Liver (tissue), 9 donors: ENCODE results near the gene SUN3. TPM values are rescaled to one million over a fixed set of nuclear protein-coding genes. Genes with fewer than 3 reads are reported as not detected.

ENCODE experiments used
- DNase-seq: peaks from one replicate; pipeline ENCODE4 v3.0.0-alpha.2; 2017; ENCODE audit warnings: low spot score
- H3K27ac ChIP-seq, 2 donors: one replicate each; pipeline ENCODE4 v1.7.0; 2013; ENCODE audit warnings: inconsistent platforms in 2 of 2, low read length in 2 of 2, control low read depth in 1 of 2, low read depth in 1 of 2, mild to moderate bottlenecking in 1 of 2
- H3K27me3 ChIP-seq, 4 donors: one replicate each; pipeline versions ENCODE4 v1.6.1 to v1.7.0; 2013; ENCODE audit warnings: low read length in 3 of 4, inconsistent platforms in 1 of 4, mild to moderate bottlenecking in 1 of 4, moderate library complexity in 1 of 4; ENCODE audit not compliant: control insufficient read depth in 4 of 4, insufficient read depth in 4 of 4
- H3K36me3 ChIP-seq, 4 donors: one replicate each; pipeline versions ENCODE4 v1.6.1 to v1.7.0; 2013; ENCODE audit warnings: low read length in 3 of 4, mild to moderate bottlenecking in 3 of 4, low read depth in 1 of 4, moderate library complexity in 1 of 4; ENCODE audit not compliant: control insufficient read depth in 4 of 4, insufficient read depth in 3 of 4
- H3K4me1 ChIP-seq, 4 donors: one replicate each; pipeline versions ENCODE4 v1.6.1 to v1.7.0; 2013; ENCODE audit warnings: low read length in 3 of 4, mild to moderate bottlenecking in 3 of 4, moderate library complexity in 1 of 4; ENCODE audit not compliant: control insufficient read depth in 4 of 4, insufficient read depth in 4 of 4
- H3K4me3 ChIP-seq, 3 donors: one replicate each; pipeline versions ENCODE4 v1.6.1 to v1.7.0; 2013; ENCODE audit warnings: low read length in 3 of 3, control low read depth in 1 of 3, low read depth in 1 of 3, mild to moderate bottlenecking in 1 of 3
- H3K9ac ChIP-seq, 2 donors: one replicate each; pipeline ENCODE4 v1.7.0; 2013; ENCODE audit warnings: low read length in 2 of 2, mild to moderate bottlenecking in 2 of 2, moderate library complexity in 2 of 2, control low read depth in 1 of 2, low read depth in 1 of 2
- H3K9me3 ChIP-seq, 4 donors: one replicate each; pipeline versions ENCODE4 v1.6.1 to v1.7.0; 2013; ENCODE audit warnings: low read length in 3 of 4; ENCODE audit not compliant: control insufficient read depth in 4 of 4
- EGR1 ChIP-seq, 2 donors: IDR thresholded peaks; 2 replicates each; pipeline ENCODE4 v1.6.1; 2016 to 2018; ENCODE audit warnings: antibody characterized with exemption in 2 of 2, low read depth in 2 of 2
- FOXA1 ChIP-seq: IDR thresholded peaks from 2 replicates; pipeline ENCODE4 v1.6.1; 2016; ENCODE audit warnings: antibody characterized with exemption
- FOXA2 ChIP-seq: IDR thresholded peaks from 2 replicates; pipeline ENCODE4 v1.6.1; 2016; ENCODE audit warnings: antibody characterized with exemption
- GABPA ChIP-seq, 2 donors: IDR thresholded peaks in 1 of 2; conservative IDR thresholded peaks in 1 of 2; 2 replicates each; pipeline ENCODE4 v1.6.1; 2016; ENCODE audit warnings: antibody characterized with exemption in 2 of 2, mild to moderate bottlenecking in 1 of 2, moderate library complexity in 1 of 2
- HNF4A ChIP-seq, 2 donors: conservative IDR thresholded peaks; 2 replicates each; pipeline ENCODE4 v1.6.1; 2016; ENCODE audit warnings: antibody characterized with exemption in 2 of 2, mild to moderate bottlenecking in 2 of 2
- HNF4G ChIP-seq: IDR thresholded peaks from 2 replicates; pipeline ENCODE4 v1.6.1; 2016; ENCODE audit warnings: antibody characterized with exemption
- JUND ChIP-seq, 2 donors: IDR thresholded peaks; 2 replicates each; pipeline ENCODE4 v1.6.1; 2016; ENCODE audit warnings: antibody characterized with exemption in 2 of 2
- RAD21 ChIP-seq, 2 donors: IDR thresholded peaks; 2 replicates each; pipeline ENCODE4 v1.6.1; 2016; ENCODE audit warnings: antibody characterized with exemption in 2 of 2, mild to moderate bottlenecking in 2 of 2
- RXRA ChIP-seq, 2 donors: IDR thresholded peaks; 2 replicates each; pipeline ENCODE4 v1.6.1; 2017 to 2018; ENCODE audit warnings: antibody characterized with exemption in 2 of 2, mild to moderate bottlenecking in 1 of 2
- SP1 ChIP-seq: IDR thresholded peaks from 2 replicates; pipeline ENCODE4 v1.6.1; 2018; ENCODE audit warnings: antibody characterized with exemption, mild to moderate bottlenecking
- TAF1 ChIP-seq: conservative IDR thresholded peaks from 2 replicates; pipeline ENCODE4 v1.6.1; 2016; ENCODE audit warnings: antibody characterized with exemption, mild to moderate bottlenecking
- YY1 ChIP-seq: IDR thresholded peaks from 2 replicates; pipeline ENCODE4 v1.6.1; 2016; ENCODE audit warnings: antibody characterized with exemption, mild to moderate bottlenecking
- WGBS: extraction: QIAGEN DNeasy Blood & Tissue Kit; methylation state at CpG from one replicate; pipeline ENCODE4 v1.1.7; 2013; 5-methylcytosine and 5-hydroxymethylcytosine counted together
- polyA plus RNA-seq, 2 donors: library from polyadenylated mRNA; stranded (reverse) in 1 of 2; unstranded in 1 of 2; fragments of 200-250 nt in 1 of 2; fragments of >200 nt in 1 of 2; fragmentation: Nextera tagmentation in 1 of 2; extraction: Ambion mirVana in 1 of 2; gene quantifications; one replicate each; pipeline versions ENCODE4 v1.2.1 to v1.2.3, GENCODE V29; 2013 to 2015
- total RNA-seq, 2 donors: library from RNA; depleted of rRNA; stranded (reverse); fragments of >200 nt; gene quantifications; one replicate each; pipeline ENCODE4 v1.2.3, GENCODE V29; 2014
- TF ChIP-seq, protein P1 (sequence below): IDR thresholded peaks from 2 replicates; pipeline ENCODE4 v1.6.1; 2016; ENCODE audit warnings: antibody characterized with exemption
- TF ChIP-seq, protein P2 (sequence below): fragments of 150-350 bp; IDR thresholded peaks from 2 replicates; pipeline ENCODE4 v1.5.1; 2017; ENCODE audit warnings: improper control_type of control experiment, low read depth, low read length; ENCODE audit not compliant: missing input control
- TF ChIP-seq, protein P3 (sequence below): IDR thresholded peaks from 2 replicates; pipeline ENCODE4 v1.6.1; 2016; ENCODE audit warnings: antibody characterized with exemption
- TF ChIP-seq, protein P4 (sequence below): IDR thresholded peaks from 2 replicates; pipeline ENCODE4 v1.6.1; 2016; ENCODE audit warnings: antibody characterized with exemption, mild to moderate bottlenecking
- TF ChIP-seq, protein P5 (sequence below): IDR thresholded peaks from 2 replicates; pipeline ENCODE4 v1.6.1; 2016; ENCODE audit warnings: antibody characterized with exemption
- donor health status: healthy.
- donor health status: healthy.
- donor health status: healthy.
- donor health status: healthy.
- donor health status: healthy.

SUN3 gene, protein sequence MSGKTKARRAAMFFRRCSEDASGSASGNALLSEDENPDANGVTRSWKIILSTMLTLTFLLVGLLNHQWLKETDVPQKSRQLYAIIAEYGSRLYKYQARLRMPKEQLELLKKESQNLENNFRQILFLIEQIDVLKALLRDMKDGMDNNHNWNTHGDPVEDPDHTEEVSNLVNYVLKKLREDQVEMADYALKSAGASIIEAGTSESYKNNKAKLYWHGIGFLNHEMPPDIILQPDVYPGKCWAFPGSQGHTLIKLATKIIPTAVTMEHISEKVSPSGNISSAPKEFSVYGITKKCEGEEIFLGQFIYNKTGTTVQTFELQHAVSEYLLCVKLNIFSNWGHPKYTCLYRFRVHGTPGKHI
- total RNA-seq (not detected), polyA plus RNA-seq (not detected)

DNA sequence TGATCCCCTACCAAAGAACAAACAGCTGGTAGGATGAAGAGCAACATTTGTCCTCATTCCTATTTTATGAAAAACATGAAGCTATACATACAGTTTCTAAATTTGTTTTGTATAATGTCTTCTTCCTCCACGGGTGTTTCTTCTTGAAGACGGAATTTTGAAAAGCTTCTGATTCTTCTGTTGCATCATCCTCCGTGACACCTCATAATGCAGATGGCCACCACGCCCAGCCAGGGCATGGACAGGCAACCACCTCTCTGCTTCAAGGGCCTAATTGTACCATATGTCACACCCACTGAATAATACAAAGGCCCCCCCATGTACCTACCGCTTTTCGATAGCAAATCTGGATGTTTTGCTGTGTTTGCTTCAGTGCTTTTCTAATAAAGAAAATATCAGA, at the start of gene SUN3:
Gene SUN3, minus strand, starts transcription at position 170 of the 400 bp plus-strand sequence. Its CDS starts 169 bp downstream, at position 1.
- no peak for TF ChIP-seq RXRA (IDR thresholded peaks at IDR 0.05)
- TF ChIP-seq FOXA2, result no peak
- TF ChIP-seq YY1, result no peak
- TF ChIP-seq GABPA (IDR thresholded peaks at IDR 0.05 in 1 of 2, conservative IDR thresholded peaks at IDR 0.05 in 1 of 2), result no peak
- TF ChIP-seq EGR1 (IDR thresholded peaks at IDR 0.05; ENCODE audit: low read depth in 2 of 2), result no peak
- TF ChIP-seq, protein P1, sequence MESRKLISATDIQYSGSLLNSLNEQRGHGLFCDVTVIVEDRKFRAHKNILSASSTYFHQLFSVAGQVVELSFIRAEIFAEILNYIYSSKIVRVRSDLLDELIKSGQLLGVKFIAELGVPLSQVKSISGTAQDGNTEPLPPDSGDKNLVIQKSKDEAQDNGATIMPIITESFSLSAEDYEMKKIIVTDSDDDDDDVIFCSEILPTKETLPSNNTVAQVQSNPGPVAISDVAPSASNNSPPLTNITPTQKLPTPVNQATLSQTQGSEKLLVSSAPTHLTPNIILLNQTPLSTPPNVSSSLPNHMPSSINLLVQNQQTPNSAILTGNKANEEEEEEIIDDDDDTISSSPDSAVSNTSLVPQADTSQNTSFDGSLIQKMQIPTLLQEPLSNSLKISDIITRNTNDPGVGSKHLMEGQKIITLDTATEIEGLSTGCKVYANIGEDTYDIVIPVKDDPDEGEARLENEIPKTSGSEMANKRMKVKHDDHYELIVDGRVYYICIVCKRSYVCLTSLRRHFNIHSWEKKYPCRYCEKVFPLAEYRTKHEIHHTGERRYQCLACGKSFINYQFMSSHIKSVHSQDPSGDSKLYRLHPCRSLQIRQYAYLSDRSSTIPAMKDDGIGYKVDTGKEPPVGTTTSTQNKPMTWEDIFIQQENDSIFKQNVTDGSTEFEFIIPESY, result no peak
- 89% methylated on average over 6 of the region's 6 CpGs for WGBS

DNA sequence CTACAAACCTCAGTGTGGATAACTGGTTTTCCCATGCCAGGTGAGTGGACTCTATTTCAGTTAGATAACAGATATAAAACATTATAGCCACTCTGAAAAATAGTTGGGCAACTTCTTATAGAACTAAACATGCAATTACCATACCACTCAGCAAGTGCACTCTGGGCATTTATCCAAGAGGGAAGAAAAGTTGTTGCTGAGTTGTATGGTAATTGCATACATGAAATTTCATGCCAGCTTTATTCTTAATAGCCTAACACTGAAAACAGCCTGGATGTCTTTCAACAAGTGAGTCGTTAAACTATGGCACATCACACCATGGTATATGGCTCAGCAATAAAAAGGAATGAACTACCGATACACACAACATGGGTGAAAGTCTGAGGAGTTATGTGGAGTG, 49.6 kb upstream of the SUN3 start:
- H3K27me3 ChIP-seq, result no peaks in the 10 kb centered on the region
- no peak overlapping the region for H3K27ac ChIP-seq
- no peak for DNase-seq
- H3K9me3 ChIP-seq, result no peaks in the 10 kb centered on the region
- TF ChIP-seq FOXA1, result no peak
- TF ChIP-seq, protein P2, sequence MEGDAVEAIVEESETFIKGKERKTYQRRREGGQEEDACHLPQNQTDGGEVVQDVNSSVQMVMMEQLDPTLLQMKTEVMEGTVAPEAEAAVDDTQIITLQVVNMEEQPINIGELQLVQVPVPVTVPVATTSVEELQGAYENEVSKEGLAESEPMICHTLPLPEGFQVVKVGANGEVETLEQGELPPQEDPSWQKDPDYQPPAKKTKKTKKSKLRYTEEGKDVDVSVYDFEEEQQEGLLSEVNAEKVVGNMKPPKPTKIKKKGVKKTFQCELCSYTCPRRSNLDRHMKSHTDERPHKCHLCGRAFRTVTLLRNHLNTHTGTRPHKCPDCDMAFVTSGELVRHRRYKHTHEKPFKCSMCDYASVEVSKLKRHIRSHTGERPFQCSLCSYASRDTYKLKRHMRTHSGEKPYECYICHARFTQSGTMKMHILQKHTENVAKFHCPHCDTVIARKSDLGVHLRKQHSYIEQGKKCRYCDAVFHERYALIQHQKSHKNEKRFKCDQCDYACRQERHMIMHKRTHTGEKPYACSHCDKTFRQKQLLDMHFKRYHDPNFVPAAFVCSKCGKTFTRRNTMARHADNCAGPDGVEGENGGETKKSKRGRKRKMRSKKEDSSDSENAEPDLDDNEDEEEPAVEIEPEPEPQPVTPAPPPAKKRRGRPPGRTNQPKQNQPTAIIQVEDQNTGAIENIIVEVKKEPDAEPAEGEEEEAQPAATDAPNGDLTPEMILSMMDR, result no peak
- H3K36me3 ChIP-seq, result no peaks in the 10 kb centered on the region
- no peak overlapping the region for H3K4me3 ChIP-seq
- peaks cover 0 to 3% (median 0%) of the 10 kb centered on the region in 4 donors for H3K4me1 ChIP-seq
- 81% methylated on average over 2 of the region's 2 CpGs for WGBS
- no peak overlapping the region for H3K9ac ChIP-seq

More for the DNA sequence above, at the start of gene SUN3:
- H3K36me3 ChIP-seq, result no peaks in the 10 kb centered on the region
- DNase-seq, result no peak
- H3K4me1 ChIP-seq, result no peaks in the 10 kb centered on the region
- no peak within 1 kb of the TSS for H3K27ac ChIP-seq
- H3K4me3 ChIP-seq, result no peak within 1 kb of the TSS
- peaks cover 0 to 3% (median 0%) of the 10 kb centered on the region in 4 donors for H3K27me3 ChIP-seq
- H3K9me3 ChIP-seq, result peaks cover 0 to 10% (median 0%) of the 10 kb centered on the region in 4 donors
- no peak within 1 kb of the TSS for H3K9ac ChIP-seq

DNA sequence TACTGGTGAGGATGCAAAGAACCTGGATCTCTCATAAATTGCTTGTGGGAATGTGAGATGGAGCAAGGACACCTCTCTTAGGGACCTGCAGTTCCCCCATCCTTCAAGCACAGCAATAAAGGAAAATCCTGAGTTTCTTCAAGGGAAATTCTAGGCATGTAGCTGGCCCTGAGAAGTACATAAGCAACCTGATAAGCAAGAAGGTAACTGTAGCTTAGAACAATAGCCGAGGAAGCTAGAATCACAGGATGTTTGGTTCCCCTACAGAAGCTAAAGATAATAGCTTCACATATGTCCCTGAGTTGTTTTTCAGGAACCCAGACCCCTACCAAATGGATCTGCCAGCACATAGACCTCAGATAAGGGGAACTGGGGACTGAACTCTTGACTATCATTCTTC, 48.5 kb upstream of the SUN3 start:
- Histone ChIP-seq H3K36me3 (no peaks in the 10 kb centered on the region), H3K27me3 (no peaks in the 10 kb centered on the region), H3K4me3 (no peak overlapping the region), H3K4me1 (no peaks in the 10 kb centered on the region), H3K9me3 (no peaks in the 10 kb centered on the region), H3K9ac (no peak overlapping the region), H3K27ac (no peak overlapping the region)
- TF ChIP-seq JUND (IDR thresholded peaks at IDR 0.05), result no peak
- TF ChIP-seq FOXA2, result no peak
- TF ChIP-seq TAF1, result no peak
- TF ChIP-seq HNF4A (conservative IDR thresholded peaks at IDR 0.05), result no peak
- TF ChIP-seq, protein P3, sequence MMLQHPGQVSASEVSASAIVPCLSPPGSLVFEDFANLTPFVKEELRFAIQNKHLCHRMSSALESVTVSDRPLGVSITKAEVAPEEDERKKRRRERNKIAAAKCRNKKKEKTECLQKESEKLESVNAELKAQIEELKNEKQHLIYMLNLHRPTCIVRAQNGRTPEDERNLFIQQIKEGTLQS, result no peak
- no peak for TF ChIP-seq RXRA (IDR thresholded peaks at IDR 0.05)
- TF ChIP-seq, protein P4, sequence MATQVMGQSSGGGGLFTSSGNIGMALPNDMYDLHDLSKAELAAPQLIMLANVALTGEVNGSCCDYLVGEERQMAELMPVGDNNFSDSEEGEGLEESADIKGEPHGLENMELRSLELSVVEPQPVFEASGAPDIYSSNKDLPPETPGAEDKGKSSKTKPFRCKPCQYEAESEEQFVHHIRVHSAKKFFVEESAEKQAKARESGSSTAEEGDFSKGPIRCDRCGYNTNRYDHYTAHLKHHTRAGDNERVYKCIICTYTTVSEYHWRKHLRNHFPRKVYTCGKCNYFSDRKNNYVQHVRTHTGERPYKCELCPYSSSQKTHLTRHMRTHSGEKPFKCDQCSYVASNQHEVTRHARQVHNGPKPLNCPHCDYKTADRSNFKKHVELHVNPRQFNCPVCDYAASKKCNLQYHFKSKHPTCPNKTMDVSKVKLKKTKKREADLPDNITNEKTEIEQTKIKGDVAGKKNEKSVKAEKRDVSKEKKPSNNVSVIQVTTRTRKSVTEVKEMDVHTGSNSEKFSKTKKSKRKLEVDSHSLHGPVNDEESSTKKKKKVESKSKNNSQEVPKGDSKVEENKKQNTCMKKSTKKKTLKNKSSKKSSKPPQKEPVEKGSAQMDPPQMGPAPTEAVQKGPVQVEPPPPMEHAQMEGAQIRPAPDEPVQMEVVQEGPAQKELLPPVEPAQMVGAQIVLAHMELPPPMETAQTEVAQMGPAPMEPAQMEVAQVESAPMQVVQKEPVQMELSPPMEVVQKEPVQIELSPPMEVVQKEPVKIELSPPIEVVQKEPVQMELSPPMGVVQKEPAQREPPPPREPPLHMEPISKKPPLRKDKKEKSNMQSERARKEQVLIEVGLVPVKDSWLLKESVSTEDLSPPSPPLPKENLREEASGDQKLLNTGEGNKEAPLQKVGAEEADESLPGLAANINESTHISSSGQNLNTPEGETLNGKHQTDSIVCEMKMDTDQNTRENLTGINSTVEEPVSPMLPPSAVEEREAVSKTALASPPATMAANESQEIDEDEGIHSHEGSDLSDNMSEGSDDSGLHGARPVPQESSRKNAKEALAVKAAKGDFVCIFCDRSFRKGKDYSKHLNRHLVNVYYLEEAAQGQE, result no peak
- no peak for TF ChIP-seq GABPA (IDR thresholded peaks at IDR 0.05 in 1 of 2, conservative IDR thresholded peaks at IDR 0.05 in 1 of 2)
- no peak for TF ChIP-seq FOXA1
- no peak for TF ChIP-seq HNF4G
- TF ChIP-seq SP1, result no peak
- no peak for TF ChIP-seq RAD21 (IDR thresholded peaks at IDR 0.05)
- no peak for TF ChIP-seq EGR1 (IDR thresholded peaks at IDR 0.05; ENCODE audit: low read depth in 2 of 2)
- TF ChIP-seq, protein P5, sequence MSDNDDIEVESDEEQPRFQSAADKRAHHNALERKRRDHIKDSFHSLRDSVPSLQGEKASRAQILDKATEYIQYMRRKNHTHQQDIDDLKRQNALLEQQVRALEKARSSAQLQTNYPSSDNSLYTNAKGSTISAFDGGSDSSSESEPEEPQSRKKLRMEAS, result no peak
- WGBS, result 84% methylated on average over 1 of the region's 1 CpG
- DNase-seq, result no peak
